ENCODE results near the gene PRRT4. TPM values are rescaled to one million over a fixed set of nuclear protein-coding genes. Genes with fewer than 3 reads are reported as not detected.

PRRT4 gene
- total RNA-seq, 3 donors from 2014 or later (not counting 1 experiment from before 2014, with no cell fraction given), result 0.42 TPM; not detected in 2

DNA sequence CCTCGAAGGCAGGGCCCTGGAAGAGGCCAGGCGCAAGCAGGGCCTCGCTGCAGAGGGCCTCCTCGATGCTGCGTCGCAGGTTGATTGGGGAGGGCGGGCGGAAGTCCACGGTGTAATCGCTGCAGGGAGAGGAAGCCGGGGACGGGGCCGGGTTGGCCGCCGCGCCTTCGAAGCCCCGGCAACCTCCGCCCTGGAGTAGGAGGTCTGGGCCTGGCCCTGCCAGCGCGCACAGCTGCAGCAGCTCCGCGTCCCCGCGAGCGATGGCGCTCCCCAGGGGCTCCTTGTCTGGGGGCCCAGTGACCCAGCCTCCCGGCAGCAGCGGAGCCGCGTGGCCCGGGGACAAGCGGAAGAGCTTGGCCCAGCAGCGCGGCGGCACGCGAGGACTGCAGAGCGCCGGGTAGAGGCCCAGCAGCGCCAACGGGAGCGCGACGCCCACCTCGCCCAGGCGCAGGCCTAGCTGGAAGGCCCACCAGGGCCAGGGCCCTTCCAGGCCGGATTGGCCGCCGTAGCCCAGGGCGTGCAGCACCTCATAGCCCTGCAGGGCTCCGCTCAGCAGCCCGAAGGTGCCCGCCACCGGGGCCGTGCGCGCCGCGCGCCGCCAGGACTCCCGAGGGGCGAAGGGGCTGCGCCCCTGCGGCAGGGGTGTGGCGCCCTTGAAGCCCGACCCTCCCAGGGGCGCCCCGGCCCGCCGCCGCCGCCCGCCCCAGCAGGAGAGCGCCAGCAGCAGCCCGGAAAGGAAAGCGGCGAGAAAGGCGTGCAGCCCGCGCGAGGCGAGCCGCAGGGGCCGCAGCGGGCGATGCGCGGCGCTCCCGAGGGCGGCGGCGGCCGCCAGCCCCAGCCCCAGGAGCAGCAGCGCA lies 10.0 kb downstream of the PRRT4 start:
- Mint-ChIP-seq H3K36me3 (no peaks in the 10 kb centered on the region), H3K27me3 (ENCODE audit: low read depth in 2 of 2) (peaks cover 25 to 37% of the 10 kb centered on the region in 2 donors), H3K4me1 (peaks cover 0 to 7% of the 10 kb centered on the region in 2 donors), H3K27ac (no peak overlapping the region), H3K4me3 (no peak overlapping the region), H3K9me3 (no peaks in the 10 kb centered on the region)
- no peak overlapping the region for H3K4me3 ChIP-seq (ENCODE audit: low read length)
- intact Hi-C loops (cut with micrococcal nuclease), result no loop called here
- TF ChIP-seq, protein P1, sequence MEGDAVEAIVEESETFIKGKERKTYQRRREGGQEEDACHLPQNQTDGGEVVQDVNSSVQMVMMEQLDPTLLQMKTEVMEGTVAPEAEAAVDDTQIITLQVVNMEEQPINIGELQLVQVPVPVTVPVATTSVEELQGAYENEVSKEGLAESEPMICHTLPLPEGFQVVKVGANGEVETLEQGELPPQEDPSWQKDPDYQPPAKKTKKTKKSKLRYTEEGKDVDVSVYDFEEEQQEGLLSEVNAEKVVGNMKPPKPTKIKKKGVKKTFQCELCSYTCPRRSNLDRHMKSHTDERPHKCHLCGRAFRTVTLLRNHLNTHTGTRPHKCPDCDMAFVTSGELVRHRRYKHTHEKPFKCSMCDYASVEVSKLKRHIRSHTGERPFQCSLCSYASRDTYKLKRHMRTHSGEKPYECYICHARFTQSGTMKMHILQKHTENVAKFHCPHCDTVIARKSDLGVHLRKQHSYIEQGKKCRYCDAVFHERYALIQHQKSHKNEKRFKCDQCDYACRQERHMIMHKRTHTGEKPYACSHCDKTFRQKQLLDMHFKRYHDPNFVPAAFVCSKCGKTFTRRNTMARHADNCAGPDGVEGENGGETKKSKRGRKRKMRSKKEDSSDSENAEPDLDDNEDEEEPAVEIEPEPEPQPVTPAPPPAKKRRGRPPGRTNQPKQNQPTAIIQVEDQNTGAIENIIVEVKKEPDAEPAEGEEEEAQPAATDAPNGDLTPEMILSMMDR (IDR thresholded peaks at IDR 0.05), result no peak
- H3K36me3 ChIP-seq (ENCODE audit: control insufficient read depth, insufficient read depth, low read length), result no peaks in the 10 kb centered on the region
- peaks cover 4% of the 10 kb centered on the region for H3K4me1 ChIP-seq (ENCODE audit: control insufficient read depth, insufficient read depth, low read length)
- no peak overlapping the region for H3K27ac ChIP-seq (ENCODE audit: low read length)
- peak; percentile 17 to 53 for DNase-seq
- peak; percentile 38 to 56 (median 46) for ATAC-seq
- 16% methylated on average over 97 of the region's 97 CpGs for WGBS (ENCODE audit: insufficient coverage)
- no peaks in the 10 kb centered on the region for H3K9me3 ChIP-seq (ENCODE audit: control insufficient read depth, insufficient read depth, low read length)
- H3K27me3 ChIP-seq (ENCODE audit: control insufficient read depth, insufficient read depth, low read length), result peaks cover 14% of the 10 kb centered on the region

DNA sequence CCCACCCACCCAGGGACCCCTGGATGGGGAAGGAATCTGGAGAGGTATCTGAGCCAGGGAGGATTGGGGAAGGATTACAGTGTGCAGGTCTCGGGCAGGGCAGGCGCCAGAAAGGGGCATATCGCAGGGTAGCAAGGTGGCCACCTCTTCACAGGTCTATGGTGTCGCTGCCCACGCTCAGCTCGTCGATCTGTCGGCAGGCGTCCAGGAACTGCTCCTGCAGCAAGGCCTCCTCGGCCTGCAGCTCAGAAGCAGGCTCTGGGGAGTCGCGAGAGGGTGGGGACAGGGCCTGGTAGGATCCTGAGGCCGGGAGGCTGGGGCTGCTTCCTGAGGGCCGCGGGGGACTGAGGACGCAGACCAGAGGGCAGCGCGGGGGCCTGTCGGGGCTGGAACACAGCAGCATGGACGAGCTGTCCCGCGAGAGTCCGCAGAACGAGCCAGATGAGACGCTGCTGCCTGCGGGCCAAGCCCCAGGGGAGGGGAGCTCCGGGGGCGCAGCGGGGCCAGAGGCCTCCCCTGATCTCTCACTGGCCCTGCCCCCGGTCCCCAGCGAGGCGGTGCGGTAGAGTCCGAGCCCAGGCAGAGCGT lies 10.7 kb downstream of the PRRT4 start:
- 86% methylated on average over 35 of the region's 35 CpGs for WGBS (ENCODE audit: insufficient coverage)
- peaks cover 0 to 7% of the 10 kb centered on the region in 2 donors for H3K4me1 Mint-ChIP-seq
- Histone ChIP-seq H3K9me3 (ENCODE audit: control insufficient read depth, insufficient read depth, low read length) (no peaks in the 10 kb centered on the region), H3K4me1 (ENCODE audit: control insufficient read depth, insufficient read depth, low read length) (peaks cover 4% of the 10 kb centered on the region), H3K4me3 (ENCODE audit: low read length) (no peak overlapping the region), H3K27me3 (ENCODE audit: control insufficient read depth, insufficient read depth, low read length) (peaks cover 14% of the 10 kb centered on the region), H3K27ac (ENCODE audit: low read length) (no peak overlapping the region), H3K36me3 (ENCODE audit: control insufficient read depth, insufficient read depth, low read length) (no peaks in the 10 kb centered on the region)
- peak overlapping the region; percentile 50 for H3K4me3 Mint-ChIP-seq
- no peak overlapping the region for H3K27ac Mint-ChIP-seq
- ATAC-seq (no peak), DNase-seq (no peak)
- H3K9me3 Mint-ChIP-seq, result no peaks in the 10 kb centered on the region
- peaks cover 25 to 37% of the 10 kb centered on the region in 2 donors for H3K27me3 Mint-ChIP-seq (ENCODE audit: low read depth in 2 of 2)
- intact Hi-C loops (cut with micrococcal nuclease), result no loop called here
- H3K36me3 Mint-ChIP-seq, result no peaks in the 10 kb centered on the region
- TF ChIP-seq, protein P1 (IDR thresholded peaks at IDR 0.05), result no peak

GRCh38 chr7:128349466-128349825 lies 12.0 kb downstream of the PRRT4 start:
- Mint-ChIP-seq H3K27ac (no peak overlapping the region), H3K27me3 (ENCODE audit: low read depth in 2 of 2) (peaks cover 25 to 35% of the 10 kb centered on the region in 2 donors), H3K9me3 (no peaks in the 10 kb centered on the region), H3K36me3 (no peaks in the 10 kb centered on the region), H3K4me3 (no peak overlapping the region), H3K4me1 (peaks cover 0 to 7% of the 10 kb centered on the region in 2 donors)
- Histone ChIP-seq H3K36me3 (ENCODE audit: control insufficient read depth, insufficient read depth, low read length) (no peaks in the 10 kb centered on the region), H3K27ac (ENCODE audit: low read length) (no peak overlapping the region), H3K4me3 (ENCODE audit: low read length) (no peak overlapping the region), H3K27me3 (ENCODE audit: control insufficient read depth, insufficient read depth, low read length) (peaks cover 14% of the 10 kb centered on the region), H3K4me1 (ENCODE audit: control insufficient read depth, insufficient read depth, low read length) (peaks cover 4% of the 10 kb centered on the region), H3K9me3 (ENCODE audit: control insufficient read depth, insufficient read depth, low read length) (no peaks in the 10 kb centered on the region)
- TF ChIP-seq, protein P1 (IDR thresholded peaks at IDR 0.05), result no peak
- ATAC-seq, result no peak
- no peak for DNase-seq
- intact Hi-C loops (cut with micrococcal nuclease), result no loop called here
- 67% methylated on average over 2 of the region's 4 CpGs for WGBS (ENCODE audit: insufficient coverage)

Data from natural killer cell (primary cell).